Astrocyte (in vitro differentiated cells and primary cell): ENCODE data around the gene PAFAH1B1.
"Not testable (repeated sequence)": the region's sequence is repeated elsewhere in the genome, so short reads cannot be mapped to it uniquely, and the experiment has no call there.

ENCODE experiments used
- CTCF ChIP-seq: IDR thresholded peaks from 2 replicates; pipeline ENCODE4 v1.5.1; 2011; ENCODE audit warnings: low read depth, mild to moderate bottlenecking, inconsistent platforms, low read length, moderate library complexity; ENCODE audit not compliant: insufficient read depth
- EZH2 ChIP-seq: IDR thresholded peaks from 2 replicates; pipeline ENCODE4 v1.6.1; 2012; ENCODE audit warnings: mild to moderate bottlenecking, low read length, inconsistent platforms; ENCODE audit not compliant: insufficient read depth

GRCh38 chr17:2699216-2699805 lies 105.9 kb downstream of the PAFAH1B1 start:
- TF ChIP-seq CTCF, EZH2: not testable (repeated sequence)
